Peyer's patch (tissue), 4 donors: Measurements from ENCODE around the gene KCNN3.

ENCODE experiments used
- CTCF ChIP-seq, 6 experiments: fragments of 450-650 bp in 4 of 6; fragments of 200-600 bp in 2 of 6; sonication (generic) in 1 of 6; IDR thresholded peaks; one replicate each; pipeline ENCODE4 v1.5.1; 2017 to 2019; ENCODE audit warnings: antibody characterized with exemption in 6 of 6, mild to moderate bottlenecking in 3 of 6, moderate library complexity in 1 of 6
- POLR2A ChIP-seq, 2 donors: fragments of 450-650 bp; IDR thresholded peaks; one replicate each; pipeline ENCODE4 v1.5.1; 2017; ENCODE audit warnings: antibody characterized with exemption in 2 of 2, mild to moderate bottlenecking in 2 of 2, moderate library complexity in 2 of 2

GRCh38 chr1:154838988-154839387 lies 31.1 kb downstream of the KCNN3 start:
- TF ChIP-seq CTCF (IDR thresholded peaks at IDR 0.05) (no peak), POLR2A (IDR thresholded peaks at IDR 0.05) (no peak)
